ENCODE results near the gene FILIP1.

The FILIP1 gene

DNA sequence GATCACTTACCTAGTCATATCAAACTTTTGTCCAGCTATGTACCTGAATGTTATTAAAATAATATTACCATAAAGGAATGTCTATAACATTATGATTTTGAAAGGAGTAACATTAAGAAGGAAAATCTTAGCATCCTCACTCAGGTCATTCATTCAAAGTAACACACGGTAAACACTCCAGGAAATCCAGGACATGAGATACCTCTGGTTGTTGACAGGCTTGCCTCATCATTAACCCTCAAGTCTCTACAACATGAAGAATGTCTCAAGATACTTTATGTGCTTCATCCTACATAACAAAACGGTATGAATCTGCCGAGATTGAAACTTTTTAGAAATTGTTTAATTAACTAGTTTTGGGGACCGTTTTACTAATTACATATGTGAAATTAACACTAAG, 690 bp upstream of the FILIP1 start:
- FAIRE-seq = no peak

DNA sequence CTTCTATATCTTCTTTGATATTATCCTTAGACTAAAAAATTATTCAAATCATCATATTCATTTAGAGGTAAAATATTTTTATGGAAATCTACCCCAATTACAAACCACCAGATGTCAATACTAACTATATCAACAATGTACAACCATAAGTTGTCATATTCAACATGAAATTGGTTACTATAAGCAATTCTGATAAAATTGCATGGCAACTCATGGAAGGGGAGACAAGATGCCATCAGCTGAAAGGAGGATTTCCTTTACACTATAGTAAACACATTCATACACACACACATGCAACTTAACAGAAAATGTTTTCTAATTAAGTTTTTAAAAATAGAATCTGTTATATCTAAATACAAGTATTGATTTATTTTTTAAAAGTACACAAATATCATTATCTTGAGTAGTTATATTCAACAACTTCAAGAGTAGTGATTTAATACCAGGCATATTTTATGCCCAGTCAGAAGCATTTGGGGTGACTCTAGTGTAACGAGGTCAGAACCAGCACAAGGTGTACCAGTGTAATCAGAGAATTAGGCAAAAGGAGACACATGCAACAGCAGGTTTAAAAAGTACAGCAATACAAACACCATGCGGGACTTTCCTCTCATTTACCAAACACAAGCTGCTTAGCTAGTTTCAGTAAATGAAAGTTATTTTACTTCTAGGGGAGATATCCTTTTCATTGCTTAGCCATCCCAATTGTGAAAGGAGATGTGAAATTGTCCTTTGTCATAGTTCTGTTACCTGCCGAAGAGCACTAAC, 1.0 kb downstream of the FILIP1 start:
- no peak for FAIRE-seq

DNA sequence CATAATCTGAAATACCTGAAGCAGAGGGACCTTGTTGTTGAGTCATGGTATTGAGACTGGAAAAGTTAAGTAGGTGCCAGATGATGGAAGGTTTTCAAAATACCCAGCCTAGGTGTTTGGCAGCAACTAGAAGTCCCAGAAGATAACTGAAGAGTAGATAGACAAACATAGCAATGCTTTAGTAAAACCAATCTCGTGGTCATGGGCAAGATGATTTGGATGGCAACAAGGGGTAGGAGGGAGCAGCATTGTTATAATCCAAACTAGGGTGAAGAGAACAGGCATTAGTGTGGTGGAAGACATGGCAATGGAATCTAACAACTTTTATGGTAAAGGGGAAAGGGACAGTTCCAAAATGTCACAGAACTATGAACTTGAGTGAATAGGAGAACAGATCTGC, 2.3 kb downstream of the FILIP1 start:
- no peak for FAIRE-seq

DNA sequence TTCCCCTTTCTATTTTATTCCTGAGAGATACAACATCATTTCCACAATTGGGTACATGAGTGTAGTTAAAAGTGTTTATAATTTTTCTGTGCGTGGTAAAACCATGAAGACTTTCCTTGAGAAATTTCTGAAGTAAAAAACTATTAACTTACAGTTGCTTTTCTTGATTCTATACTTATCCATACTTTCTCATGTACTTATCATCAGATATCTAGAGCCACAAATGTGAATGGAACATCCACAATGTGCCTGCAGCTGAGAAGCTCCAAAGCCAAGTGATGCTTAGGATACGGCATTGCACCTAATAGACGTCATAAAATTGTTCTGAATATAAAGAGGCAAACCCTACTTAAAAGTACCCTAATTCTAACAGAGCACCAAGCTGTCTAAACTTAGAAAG, 2.9 kb downstream of the FILIP1 start:
- no peak for FAIRE-seq

DNA sequence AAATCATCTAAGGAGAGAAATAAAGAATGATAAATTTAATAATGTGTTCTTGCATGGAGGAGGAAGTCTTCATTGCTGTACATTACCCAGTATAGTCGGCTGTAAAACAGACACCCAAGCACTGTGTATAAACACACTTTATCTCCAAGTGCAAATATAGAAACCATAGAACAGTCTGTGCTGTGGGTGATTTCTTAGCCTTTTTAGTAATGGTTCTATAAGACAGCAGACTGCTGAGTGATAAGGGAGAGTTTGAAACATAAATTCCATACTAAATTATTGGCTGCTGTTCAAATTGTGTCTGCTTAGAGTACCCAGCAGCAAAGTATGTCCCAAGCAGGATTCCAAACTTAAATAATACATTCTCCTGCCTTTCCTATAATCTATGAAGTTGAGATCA, 4.6 kb downstream of the FILIP1 start:
- FAIRE-seq = no peak

DNA sequence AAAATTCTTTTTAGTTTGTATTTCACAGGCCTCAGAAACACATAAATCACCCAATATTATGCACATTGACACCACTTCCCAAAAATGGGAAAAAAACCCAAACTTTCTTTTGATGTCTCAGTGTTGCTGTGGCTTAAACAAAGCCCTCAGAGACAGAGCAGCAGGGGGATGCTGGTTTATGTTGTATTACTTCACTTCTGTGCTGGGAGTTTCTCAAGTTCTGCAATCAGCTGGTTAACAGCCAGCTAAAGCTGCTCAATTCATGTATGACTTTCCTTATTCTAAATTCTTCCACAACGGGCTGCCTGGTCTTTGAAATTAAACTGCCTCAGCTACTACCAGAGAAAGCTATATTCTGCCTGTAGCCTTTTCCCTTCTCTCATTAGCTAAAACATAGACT, 5.6 kb downstream of the FILIP1 start:
- no peak for FAIRE-seq

DNA sequence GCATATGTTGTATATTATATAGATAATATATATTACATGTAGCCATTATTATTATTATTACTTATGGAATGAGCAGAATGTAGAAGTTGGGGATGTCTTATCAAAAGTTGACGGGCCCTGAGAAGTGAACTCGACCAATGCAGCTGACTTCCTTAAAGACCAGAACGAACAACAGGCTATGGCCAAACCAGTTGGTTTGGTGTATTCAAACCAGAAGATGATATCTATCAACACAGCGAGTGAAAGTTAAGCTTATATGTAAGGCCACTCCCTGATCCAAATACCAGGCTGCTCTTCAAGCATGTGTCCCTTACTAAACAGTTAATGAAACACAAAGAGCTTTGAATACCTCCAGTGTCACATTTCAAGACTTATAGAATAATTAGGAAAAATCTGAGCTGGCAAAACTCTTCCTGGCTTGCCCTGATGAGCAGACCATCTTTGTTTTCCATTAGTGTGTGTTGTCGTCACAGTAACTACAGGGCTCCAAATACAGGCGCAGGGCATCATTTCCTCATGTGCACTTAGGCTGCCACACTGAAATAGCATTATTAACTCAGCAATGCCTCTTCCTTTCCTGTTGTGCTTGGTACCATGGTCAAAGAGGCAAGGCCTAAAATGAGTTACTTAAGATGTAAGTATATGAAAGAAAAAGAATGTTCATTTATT, 6.6 kb downstream of the FILIP1 start:
- FAIRE-seq = no peak

DNA sequence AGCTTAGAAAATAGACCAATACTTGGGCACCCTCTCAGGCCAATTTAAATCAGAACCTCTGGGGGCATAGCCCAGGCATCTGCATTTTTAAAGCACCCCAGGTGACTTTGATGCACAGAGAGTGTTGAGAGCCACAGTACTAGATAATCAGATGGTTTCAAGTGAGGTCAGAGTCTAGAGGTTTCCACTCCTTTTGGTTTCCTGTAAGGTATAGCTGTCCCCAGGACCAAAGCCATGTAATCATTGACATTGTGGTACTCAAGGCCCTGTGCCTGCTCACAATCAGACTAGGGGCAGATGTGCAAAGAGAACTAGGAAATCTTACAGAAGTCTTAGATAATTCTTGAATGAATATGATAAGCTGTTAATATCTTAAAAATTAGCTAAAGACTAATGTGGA, 9.1 kb downstream of the FILIP1 start:
- FAIRE-seq = no peak

DNA sequence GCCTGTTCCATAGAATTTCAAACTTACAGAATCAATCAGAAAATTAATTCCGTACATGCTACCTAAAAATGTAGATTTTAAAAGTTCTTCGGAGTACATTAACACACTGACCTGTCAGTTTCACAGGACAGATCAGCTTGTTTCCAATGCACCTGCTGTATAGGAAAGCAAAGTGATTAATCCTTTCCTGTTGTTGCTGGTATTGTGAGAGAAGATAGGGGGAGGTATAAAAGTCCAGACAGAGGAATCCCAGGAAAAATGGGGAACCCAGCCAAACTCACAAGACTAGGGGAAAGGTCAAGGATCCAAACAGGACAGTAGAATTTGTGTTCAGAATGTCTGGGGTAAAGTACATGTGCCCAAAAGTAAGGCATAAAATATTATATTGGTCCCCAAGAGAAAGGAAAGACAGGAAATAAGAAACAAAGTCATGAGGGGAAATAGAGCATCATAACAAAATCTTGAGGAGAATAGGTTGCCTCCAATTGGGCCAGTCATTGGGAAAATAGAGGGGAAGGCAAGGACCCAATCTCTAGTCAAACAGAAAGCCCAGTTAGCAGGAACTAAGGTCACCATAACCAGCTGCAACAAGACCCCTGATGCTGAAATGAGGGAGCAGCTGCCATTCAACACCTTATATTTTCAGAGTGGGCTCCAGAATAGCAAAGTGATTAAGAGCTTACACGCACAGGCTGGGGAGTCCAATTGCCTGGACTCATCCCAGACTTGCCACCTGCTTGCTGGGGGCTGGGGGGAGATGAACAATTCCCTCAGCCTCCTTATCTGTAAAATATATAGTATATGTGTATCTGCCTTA, 10.3 kb downstream of the FILIP1 start:
- no peak for FAIRE-seq

DNA sequence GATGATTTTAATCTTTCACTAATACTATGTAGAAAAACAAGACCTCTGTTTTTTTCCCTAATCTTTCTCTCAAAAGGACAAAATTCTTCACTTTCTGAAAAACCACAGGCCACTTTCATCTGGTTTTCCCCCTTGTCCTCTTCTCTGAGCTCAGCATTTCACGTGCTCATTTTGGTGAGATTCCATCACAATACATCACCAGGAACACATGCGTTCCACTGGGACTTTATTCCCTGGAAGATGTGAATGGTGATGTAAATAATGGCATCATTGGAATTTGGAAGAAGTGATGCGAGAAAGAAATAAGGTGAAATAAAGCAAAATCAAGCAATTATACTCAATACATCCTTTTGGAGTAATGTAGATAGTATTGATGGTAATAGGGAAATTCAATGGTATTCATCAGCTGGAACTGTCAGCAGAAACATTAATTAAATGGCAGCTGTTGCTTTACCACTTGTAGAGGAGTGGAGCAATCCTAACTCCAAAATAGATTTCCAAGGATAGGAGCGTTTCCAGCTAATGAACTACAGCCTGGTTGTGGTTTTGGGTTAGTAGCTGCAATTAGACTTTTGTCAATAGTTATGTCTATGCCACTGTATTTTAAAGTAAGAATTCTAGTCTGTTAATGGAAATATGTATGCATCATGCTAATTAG, 11.5 kb downstream of the FILIP1 start:
- no peak for FAIRE-seq

DNA sequence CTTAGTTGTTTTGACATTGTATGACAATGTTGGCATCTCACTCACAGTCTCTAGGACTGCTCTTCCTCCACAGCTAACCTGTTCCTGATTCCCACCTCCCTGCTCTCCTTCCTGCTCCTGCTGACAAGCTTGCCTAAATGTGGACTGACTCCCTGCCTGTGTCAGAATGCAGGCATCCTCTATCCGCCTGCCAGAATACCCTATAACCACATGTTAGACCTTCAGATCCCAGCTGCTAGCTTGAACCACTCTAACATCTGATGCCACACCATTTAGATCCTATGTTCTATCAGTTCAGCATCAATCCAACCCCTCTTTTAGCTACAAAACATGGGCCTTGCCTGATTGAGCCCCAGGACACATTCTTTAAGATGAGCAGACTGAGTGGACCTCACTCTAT, 12.2 kb downstream of the FILIP1 start:
- no peak for FAIRE-seq

DNA sequence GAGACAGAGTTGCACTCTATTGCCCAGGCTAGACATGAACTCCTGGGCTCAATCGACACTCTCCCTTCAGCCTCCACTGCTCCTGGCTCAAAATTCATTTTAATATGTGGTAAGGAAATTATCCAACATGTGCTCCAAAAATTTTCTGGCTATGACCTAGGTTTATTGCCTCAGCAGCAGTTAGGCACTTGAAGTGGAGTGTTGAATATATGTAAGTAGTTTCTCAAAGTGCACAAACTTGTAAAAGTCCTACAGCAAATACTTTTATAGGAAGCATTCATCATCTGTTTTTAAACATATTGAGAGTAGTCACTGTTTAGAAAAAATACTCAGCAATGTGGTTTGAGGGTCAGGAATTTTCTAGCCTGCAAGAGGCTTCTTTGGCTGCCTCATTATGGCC, 13.2 kb downstream of the FILIP1 start:
- FAIRE-seq = no peak

DNA sequence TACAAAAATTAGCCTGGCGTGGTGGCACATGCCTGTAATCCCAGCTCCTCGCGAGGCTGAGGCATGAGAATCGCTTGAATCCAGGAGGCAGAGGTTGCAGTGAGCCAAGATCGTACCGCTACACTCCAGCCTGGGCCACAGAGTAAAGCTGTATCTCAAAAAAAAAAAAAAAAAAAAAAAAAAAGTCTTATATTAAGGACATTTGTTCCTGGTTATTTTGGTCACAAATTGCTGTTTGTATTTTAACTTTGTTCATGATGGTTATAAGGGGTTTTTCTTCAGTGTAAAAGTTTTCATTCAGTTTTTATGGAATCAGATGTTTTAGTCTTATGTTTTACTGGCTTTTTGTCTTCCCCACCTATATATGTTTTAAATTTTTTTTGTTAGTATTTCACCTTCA, 13.9 kb downstream of the FILIP1 start:
- no peak for FAIRE-seq

DNA sequence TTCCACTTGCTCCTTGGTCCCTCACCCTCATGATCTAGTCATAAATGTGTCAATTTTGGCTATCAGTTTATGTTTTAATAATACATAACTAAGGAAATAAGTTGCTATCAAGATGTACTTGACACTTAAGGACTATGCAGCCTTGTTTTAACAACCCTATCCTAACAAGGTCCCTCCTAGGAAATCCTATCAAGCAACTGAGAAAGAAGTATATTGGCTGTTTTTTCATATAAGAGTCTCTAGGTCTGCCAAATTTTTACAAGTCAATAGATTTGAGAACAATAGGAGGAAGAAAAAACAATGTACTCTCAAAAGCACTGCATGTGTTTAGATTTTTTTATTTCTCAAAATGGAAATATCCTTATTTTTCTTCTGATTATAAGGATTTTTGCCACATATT, 14.7 kb downstream of the FILIP1 start:
- no peak for FAIRE-seq

DNA sequence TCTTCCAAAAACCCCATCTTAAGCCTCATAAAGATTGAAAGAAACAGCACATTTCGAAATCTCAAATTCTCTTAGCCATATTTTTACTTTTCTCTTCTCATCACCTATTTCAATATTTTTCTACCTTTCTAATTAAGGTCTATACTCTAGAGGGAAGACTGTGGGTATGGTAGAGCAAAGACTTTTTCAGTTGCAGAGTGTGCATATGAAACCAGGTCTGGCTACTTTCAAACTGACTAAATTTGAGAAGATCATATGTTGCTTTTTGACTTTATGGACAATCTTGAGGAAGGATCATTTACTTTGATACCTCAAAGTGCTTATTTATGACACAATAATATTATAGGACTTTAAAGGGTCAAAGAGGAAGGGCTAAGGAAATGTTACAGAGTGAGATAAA, 20.7 kb downstream of the FILIP1 start:
- no peak for FAIRE-seq

DNA sequence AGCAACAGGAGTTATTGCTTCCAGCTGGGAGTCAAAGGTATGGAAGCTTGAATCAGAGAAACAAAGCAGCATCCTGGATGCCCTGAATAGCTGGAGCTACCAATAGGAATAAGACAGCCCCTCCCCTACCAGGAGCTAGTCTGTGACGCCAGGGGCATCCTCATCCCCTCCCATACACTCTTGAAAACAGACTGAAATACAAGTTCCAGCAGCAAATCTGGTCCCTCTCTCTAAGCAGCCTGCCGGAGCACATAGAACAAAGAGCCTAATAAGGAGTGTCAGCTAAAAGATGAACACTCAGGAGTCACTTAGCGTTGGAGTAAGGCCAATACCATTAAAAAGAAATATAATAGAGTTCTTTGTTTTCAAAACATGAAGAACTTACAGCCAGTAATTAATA, 25.6 kb downstream of the FILIP1 start:
- FAIRE-seq = no peak

DNA sequence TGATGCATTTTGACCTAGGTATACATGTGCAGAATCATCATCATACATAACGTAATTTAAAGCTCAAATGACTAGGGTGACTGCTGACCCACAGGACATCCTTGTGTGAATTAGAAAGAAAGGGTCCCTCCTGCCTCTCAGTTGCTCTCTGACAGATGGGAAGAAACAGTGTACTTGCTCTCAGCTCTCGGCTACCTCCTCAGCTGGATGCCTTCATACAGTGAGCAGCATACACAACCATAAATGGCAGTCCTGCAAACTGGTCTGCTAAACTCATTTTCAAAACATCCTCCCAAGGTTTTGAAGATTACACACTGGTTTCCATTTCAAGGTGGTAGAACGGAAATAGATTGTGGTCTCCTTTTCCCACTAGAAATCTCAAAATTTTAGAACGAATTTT, 26.3 kb downstream of the FILIP1 start:
- no peak for FAIRE-seq

DNA sequence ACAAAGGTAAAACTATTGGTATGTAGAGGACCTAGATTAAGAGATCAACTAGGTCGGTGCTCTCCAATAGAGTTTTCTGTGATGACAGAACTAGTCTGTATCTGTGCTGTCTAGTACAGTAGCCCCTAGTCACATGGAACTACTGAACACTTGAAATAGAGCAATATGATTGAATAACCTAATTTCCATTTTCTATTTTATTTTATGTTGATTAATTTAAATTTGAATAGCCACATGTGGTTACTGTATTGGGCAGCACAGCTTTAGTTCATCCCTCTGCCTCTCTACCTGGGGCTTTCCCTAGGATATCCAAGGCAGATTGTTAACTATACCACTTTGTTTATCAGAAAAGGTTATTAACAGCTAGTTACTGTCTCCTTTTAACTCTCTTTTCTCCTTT, 27.0 kb downstream of the FILIP1 start:
- FAIRE-seq = no peak

DNA sequence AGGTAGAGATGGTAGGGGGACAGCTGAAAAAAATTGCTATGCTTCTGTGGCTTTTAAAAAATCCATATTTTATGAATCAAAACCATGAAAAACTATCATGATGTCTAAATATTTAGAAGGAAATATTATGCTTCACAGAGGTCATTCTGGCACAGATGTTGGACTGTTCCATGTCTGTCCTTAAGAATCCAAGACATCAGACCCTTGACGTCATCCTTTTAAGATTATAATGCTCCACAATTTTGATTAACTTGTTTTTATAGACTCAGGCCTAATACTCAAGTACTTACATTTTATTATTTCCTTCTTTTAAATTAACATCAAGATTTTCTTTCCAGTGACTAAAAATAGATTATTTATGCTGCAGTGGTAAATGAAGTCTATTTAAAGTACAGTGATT, 29.7 kb downstream of the FILIP1 start:
- FAIRE-seq = no peak

DNA sequence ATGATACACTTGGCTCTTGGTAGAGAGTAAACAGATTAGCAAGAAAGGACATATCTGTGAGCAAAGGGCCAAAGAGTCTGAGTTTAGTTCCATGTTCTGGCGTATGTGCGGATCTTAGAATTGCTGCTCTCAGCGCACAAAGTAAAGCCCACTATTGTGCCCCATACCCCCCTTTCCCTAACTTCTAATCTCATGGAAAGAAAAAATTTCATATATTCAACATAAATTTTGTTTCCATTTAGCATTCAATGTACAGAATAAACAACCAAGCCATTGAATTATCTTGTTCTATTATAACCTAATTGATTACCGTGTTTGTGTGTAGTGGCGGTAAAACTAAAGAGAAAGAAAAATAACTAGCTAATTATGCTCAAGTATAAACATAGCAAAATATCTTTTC, 30.5 kb downstream of the FILIP1 start:
- no peak for FAIRE-seq

DNA sequence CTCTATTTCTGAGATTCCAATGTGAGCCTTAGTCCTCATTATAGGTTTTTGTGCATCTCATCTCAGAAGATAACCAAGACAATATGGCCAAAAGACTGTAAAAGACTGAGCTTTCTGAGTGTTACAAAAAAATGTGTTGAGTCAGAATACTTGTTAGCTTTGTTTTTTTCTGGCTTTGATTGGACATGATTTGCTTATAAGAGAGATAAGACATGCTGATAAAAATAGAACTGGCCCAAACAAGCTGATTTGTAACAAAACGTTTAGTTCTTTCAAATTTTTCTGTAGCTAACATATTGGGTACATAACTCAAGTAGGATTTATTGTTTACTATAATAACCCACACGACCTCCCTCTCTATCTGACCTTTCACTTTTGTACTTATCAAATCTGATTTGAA, 32.9 kb downstream of the FILIP1 start:
- FAIRE-seq = no peak

DNA sequence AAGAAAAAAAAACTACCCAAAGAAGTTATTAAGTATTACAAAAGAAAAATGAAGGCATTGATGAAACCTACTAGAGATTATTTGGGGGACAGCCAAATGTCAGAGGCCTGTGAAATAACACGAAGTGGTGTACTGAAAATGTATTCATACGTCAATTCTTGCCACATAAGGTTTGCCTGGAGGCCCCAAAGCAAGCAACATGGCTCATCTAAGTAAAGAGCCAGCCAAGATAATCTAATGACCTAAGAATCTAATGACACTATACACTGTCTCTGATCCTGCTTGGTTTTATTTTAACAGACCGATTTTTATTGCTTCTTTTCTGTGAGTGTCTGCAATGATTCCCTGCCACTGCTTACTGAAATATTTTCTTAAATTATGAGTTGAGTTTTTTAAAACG, 34.7 kb downstream of the FILIP1 start:
- no peak for FAIRE-seq

DNA sequence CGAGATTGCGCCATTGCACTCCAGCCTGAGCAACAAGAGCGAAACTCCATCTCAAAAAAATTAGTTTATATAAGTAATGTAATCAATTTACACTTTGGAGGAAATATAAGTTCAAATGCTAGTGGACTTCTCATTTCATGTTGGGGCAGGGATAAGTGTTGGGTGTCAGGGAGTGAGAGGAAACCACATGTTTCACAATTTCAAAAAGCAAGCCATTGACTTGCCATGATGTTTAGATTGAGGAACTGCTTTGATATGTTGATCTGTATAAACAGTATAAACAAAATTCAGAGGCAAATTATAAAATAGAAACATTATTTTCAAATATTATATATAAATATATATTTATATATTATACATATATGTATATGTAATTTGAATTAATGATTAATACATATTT, 42.7 kb downstream of the FILIP1 start:
- no peak for FAIRE-seq

Data from colon (tissue), 2 donors.